NCI-H187 treated with DMSO at 0.1 percent for 48 hours (cell line): ENCODE results near the gene BID.

ENCODE experiments used
- DNase-seq: peaks from one replicate; lab custom pipeline; 2025; lab: John Stamatoyannopoulos, UW

BID gene

DNA sequence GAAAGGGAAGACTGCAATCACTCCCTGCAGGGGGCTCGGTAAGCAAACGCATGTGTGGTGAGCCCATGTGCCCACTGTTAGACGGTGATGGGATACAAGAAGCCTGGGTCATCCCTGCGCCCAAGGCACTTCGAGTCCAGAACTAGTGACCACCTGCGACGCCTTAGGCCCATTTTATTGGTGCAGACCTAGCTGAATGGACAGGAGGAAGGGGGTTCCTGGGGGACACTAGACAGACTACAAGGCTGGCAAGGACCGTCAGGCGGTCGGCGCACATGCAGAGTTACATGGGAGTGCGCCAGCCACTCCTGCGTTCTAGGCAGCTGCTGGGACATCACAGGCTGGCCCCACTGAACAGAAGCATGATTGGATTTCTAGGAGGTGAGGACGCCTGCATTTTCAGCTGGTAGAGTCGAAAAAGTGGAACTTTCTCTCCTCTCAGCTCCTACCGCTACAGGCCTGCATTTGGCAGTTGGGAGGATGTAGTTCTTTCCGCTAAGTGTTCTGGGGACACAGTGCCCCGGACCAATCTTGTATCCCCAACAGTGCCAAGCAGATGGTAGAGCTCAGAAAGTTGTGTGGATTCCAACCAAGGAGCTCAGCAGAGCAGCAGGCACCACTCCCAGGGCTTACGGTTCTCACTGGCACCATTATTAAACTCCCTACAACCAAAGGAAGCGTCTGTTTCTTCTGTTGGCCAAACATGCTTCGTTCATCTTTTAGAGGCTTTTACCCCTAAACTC, 35.7 kb downstream of the BID start:
- DNase-seq: no peak

DNA sequence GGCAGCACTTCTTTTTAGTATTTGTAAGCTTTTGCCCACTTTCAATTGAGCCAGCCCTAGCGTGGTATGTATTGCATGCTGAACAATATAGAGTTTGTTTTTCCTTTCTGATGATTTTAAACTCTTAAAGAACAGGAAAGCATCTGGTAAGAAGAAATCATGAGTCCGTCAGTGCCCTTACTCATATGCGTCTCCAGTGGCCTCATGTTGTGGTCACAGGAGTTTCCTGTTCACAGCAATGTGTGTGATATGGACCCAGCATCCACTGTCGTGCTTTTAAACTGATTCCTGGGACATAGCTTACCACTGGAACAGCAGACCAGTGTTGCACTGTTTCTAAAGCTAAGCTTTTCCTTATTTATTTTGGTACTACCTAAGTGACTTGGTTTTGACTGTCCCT, 40.1 kb downstream of the BID start:
- DNase-seq: no peak

DNA sequence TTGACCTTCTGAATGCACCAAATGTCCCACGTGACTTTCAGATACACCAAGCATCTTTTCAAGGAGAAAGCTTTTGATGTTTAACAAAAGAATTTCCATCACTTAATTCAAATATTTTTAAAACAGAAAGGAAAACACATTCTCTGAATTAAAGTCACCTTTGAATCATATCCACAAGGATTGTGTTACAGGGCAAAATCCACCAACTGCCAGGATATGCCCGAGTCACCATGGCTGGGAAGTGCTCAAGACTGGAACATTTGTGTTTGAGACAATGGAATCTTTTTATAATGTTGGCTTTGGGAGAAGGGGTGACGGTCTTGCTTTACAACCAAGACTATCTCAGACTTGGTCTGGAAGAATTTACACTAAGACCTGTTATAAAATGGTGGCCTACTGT, 40.8 kb downstream of the BID start:
- DNase-seq: no peak

DNA sequence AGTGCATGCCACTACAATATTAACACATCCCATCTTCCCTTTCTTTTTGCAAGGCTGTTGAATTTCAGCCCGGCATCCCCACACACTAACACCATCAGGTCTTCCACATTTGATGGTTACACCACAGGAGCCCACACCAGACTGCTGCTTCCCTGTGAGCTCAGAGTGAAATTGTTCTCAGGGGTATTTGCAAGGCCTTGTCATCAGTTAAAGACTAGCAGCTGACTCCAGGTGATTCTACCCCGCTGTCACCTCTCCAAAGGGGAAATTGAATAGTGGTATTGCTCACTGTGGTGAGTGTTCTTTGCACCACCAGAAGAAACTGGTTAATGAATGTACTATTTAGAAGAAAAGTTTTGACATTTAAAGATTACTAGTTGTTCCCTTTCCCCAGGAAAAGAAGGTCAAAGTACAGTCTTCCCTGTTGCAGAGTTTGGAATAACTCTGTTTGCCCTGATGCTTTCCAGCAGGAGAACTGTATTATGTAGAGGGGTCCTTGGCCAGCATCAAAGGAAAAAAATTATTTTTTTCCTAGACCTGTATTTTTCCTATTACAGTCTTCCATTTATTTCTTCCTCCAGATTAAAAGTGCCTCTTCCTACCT, 41.9 kb downstream of the BID start:
- DNase-seq: no peak

- no peak for DNase-seq
Measured at GRCh38 chr22:17729561-17729960, 44.7 kb downstream of the BID start.

- no peak for DNase-seq
Measured at GRCh38 chr22:17728786-17729185, 45.5 kb downstream of the BID start.

DNA sequence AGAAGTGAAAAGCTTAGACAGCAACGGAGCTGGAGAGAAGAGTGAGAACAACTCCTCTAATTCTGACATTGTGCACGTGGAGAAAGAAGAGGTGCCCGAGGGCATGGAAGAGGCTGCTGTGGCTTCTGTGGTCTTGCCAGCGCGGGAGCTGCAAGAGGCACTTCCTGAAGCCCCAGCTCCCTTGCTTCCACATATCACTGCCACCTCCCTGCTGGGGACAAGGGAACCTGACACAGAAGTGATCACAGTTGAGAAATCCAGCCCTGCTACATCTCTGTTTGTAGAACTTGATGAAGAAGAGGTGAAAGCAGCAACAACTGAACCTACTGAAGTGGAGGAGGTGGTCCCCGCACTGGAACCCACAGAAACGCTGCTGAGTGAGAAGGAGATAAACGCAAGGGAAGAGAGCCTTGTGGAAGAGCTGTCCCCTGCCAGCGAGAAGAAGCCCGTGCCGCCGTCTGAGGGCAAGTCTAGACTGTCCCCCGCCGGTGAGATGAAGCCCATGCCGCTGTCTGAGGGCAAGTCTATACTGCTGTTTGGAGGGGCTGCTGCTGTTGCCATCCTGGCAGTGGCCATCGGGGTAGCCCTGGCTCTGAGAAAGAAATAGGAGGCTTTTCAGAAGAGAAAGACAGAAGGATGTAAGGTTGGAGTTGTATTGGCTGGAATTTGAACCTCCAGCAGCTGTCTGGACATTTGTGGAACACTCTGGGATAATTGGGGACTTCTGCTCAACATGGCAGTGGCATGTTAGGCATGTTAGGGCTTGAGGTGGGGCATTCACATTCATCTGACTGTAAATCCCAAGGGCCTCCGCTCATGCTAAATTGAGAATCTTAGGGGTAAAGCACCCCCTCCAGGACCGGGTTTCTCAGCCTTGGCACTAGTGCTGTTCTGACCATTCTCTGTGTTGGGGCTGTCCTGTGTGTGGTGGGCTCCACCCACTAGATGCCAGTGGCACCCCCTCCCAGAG, 47.1 kb downstream of the BID start:
- no peak for DNase-seq

DNA sequence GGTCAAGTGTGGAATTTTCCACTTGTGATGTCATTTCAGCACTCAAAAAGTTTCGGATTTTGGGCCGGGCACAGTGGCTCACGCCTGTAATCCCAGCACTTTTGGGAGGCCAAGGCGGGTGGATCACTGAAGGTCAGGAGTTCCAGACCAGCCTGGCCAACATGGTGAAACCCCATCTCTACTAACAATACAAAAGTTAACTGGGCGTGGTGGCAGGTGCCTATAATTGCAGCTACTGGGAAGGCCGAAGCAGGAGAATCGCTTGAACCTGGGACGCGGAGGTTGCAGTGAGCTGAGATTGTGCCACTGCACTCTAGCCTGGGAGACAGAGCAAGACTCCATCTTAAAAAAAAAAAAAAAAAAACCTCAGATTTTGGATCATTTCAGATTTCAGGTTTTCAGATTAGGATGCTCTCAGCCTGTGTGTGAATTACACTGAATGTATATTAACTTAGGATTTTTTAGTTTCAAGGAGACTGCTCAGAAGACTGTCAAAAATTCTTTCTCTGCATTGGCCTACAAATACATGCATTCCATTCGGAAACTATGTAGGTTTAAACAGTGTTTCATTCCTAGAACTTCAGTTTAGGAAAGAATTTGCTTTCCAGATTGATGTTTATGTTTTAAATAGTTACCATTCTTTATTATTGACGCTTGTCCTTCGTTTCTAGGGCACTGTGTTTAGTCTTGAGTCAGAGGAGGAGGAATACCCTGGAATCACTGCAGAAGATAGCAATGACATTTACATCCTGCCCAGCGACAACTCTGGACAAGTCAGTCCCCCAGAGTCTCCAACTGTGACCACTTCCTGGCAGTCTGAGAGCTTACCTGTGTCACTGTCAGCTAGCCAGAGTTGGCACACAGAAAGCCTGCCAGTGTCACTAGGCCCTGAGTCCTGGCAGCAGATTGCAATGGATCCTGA, 48.0 kb downstream of the BID start:
- DNase-seq: no peak

DNA sequence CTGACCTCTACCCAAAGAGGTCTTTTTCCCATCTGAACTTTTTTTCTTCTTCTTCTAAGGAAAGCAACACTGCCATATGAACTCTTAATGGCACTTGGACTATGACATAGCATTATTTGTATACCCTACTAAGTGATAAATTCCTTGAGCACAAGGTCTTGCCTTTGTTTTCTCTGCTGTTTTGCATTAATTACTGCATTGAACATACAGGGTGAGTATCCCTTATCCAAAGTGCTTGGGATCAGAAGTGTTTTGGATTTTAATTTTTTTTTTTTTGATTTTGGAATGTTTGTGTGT, 48.8 kb downstream of the BID start:
- no peak for DNase-seq

DNA sequence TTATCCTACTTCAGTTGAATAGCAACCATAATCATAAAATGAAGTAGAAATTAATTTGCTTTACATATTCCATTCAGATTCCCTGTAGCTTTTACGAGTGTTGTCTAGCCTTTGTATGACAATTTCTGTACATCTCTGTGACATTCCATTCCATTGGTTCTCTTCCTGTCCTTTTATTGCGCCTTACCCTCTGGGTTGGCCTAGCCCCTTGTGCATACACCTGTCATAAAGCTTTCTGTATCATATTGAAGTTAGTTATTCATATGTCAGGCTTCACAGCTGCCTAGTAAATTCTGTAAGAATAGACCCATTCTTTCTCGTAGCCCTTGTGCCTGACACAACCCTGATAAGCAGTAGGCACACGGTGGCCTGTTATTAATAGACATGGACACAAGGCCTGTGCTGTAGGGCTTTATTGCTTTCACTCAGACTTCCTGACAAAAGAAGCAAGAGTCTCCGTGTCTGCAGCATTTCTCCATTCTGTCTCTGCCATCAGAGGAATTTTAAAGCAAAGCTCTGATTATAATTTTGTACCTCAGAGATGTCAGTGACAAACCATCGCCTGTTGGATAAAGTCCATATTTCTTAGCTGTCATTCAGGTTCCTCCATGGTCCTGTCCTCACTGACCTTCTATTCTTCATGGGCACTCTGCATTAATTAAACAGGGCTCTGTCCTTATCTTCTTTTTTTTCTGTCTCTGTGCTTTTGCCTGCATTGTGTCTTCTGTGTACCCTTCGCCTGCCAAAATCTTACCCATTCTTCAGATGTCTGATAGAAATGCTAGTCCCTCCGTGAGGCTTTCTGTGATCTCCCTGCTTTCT, 49.4 kb downstream of the BID start:
- no peak for DNase-seq

DNA sequence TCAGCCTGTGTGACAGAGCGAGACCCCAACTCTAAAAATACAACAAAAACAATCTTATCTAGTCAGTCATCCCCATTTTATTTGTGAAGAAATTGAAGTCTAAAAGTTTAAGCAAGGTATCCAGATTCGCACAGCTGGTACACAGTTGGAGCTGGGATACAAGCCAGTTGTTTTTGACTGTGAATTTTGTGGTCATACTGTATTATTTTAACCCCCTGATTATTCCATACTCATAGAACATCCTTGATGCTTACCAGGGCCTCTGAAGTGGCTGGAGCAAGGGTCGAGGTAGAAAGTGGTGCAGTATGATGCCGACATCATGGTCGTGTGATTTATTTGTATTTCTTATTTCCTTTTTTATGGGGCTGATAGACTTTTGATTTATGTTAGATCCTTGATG, 50.0 kb downstream of the BID start:
- no peak for DNase-seq

DNA sequence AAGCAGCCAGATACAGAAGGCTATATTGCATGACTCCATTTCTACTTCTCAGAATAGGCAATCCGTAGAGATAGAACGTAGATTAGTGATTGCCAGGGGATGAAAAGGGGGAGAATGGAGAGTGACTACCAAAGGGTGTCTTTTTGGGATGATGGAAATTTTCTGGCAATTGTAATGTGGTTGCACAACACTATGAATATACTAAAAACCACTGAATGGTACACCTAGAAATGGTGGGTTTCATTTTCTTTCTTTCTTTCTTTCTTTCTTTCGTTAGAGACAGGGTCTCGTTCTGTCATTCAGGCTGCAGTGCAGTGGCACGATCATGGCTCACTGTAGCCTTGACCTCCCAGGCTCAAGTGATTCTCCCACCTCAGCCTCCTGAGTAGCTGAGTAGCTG, 54.4 kb downstream of the BID start:
- DNase-seq: no peak

DNA sequence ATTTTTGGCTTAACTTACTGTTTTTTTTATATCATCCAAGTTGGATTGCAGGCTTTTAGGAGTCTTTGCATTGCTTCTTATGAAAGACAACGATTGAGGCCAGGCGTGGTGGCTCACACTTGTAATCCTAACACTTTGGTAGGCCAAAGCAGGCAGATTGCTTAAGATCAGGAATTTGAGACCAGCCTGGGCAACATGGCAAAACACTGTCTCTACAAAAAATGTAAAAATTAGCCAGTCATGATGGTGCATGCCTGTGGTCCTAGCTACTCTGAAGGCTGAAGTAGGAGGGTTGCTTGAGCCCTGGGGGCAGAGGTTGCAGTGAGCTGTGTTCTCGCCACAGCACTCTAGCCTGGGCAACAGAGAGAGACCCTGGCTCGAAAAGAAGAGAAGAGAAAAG, 56.6 kb downstream of the BID start:
- no peak for DNase-seq

GRCh38 chr22:17716529-17716928, 57.7 kb downstream of the BID start:
- no peak for DNase-seq

GRCh38 chr22:17712441-17712840, 61.8 kb downstream of the BID start:
- DNase-seq: no peak

GRCh38 chr22:17710023-17710422, 64.2 kb downstream of the BID start:
- no peak for DNase-seq

- DNase-seq: no peak
Measured at GRCh38 chr22:17707526-17707925, 66.7 kb downstream of the BID start.

- DNase-seq: no peak
Measured at GRCh38 chr22:17706947-17707346, 67.3 kb downstream of the BID start.

- DNase-seq: no peak
Measured at GRCh38 chr22:17705951-17706900, 68.0 kb downstream of the BID start.

GRCh38 chr22:17705546-17705945, 68.7 kb downstream of the BID start:
- DNase-seq: no peak
